ENCODE results near the gene MAZ. TPM values are rescaled to one million over a fixed set of nuclear protein-coding genes. Genes with fewer than 3 reads are reported as not detected.
"Not testable (repeated sequence)": the region's sequence is repeated elsewhere in the genome, so short reads cannot be mapped to it uniquely, and the experiment has no call there.

MAZ gene
- total RNA-seq (2014; rRNA removed; shearing (Covaris generic)) = 169 and 215 TPM in 2 replicates
- polyA plus RNA-seq (2016; fragmentation: Nextera tagmentation; extraction: Ambion mirVana) = 74.5 and 76.8 TPM in 2 replicates

- Histone ChIP-seq H3K36me3 (ENCODE audit: low read depth) (no peaks in the 10 kb centered on the region), H3K27ac (peak within 1 kb of the TSS; percentile 75), H3K4me3 (peak within 1 kb of the TSS; percentile 80), H3K79me2 (ENCODE audit: insufficient read depth) (peaks cover 22% of the 10 kb centered on the region), H3K9ac (peak within 1 kb of the TSS; percentile 86), H4K20me1 (ENCODE audit: insufficient read depth) (no peaks in the 10 kb centered on the region), H3F3A (ENCODE audit: insufficient read depth) (peaks cover 35% of the 10 kb centered on the region), H3K27me3 (replicated peaks; ENCODE audit: insufficient read depth) (no peaks in the 10 kb centered on the region), H2AFZ (no peak within 1 kb of the TSS), H3K4me1 (ENCODE audit: insufficient read depth) (peaks cover 23% of the 10 kb centered on the region), H3K9me3 (ENCODE audit: low read depth) (no peaks in the 10 kb centered on the region), H3K9me2 (ENCODE audit: insufficient read depth) (no peaks in the 10 kb centered on the region), H3K4me2 (ENCODE audit: unreplicated experiment) (peak within 1 kb of the TSS; percentile 84)
- TF ChIP-seq EZH2 (IDR thresholded peaks at IDR 0.05; ENCODE audit: insufficient read depth, poor library complexity, severe bottlenecking) (no peak), EZH2phosphoT487 (IDR thresholded peaks at IDR 0.05; ENCODE audit: insufficient read depth, low read depth) (no peak)
- no peak for DNase-seq
- in situ Hi-C loops (cut with MboI) = no loop called here
- 2% methylated on average over 53 of the region's 67 CpGs; no CpG with 5 or more reads in 1 of the 2 experiments for WGBS, 2 experiments (ENCODE audit: low coverage in 1 of 2, low lambda C conversion rate in 2 of 2, missing lambda C conversion rate in 2 of 2)
Measured at GRCh38 chr16:29806099-29806579, at the start of gene MAZ. Gene MAZ, plus strand, starts transcription at chr16:29806529. Its CDS starts 173 bp downstream, at chr16:29806702.

DNA sequence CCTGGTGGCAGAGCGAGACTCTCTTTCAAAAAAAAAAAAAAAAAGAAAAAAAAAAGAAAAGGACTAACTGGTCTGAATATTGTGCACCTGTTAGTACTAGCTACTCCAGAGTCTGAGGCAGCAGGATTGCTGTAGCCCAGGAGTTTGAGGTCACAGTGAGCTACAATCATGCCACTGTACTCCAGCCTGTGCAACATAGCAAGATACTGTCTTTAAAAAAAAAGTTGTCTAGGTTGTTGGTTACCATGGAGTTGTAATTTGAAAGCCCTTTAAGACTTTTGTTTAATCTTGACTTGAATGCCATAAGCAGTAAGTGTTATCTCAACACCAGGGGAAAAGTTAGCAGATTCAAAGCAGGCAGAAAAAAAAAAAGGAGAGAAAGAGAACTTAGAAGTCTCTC, 49.7 kb upstream of the MAZ start:
- no peak overlapping the region for H3K9ac ChIP-seq
- H4K20me1 ChIP-seq (ENCODE audit: insufficient read depth) = no peaks in the 10 kb centered on the region
- 17% methylated on average over 1 of the region's 1 CpG; no CpG with 5 or more reads in 1 of the 2 experiments for WGBS, 2 experiments (ENCODE audit: low coverage in 1 of 2, low lambda C conversion rate in 2 of 2, missing lambda C conversion rate in 2 of 2)
- H3K9me2 ChIP-seq (ENCODE audit: insufficient read depth) = no peaks in the 10 kb centered on the region
- in situ Hi-C loops (cut with MboI) = no loop called here
- H3K79me2 ChIP-seq (ENCODE audit: insufficient read depth) = no peaks in the 10 kb centered on the region
- no peak overlapping the region for H3K4me3 ChIP-seq
- TF ChIP-seq EZH2 (IDR thresholded peaks at IDR 0.05; ENCODE audit: insufficient read depth, poor library complexity, severe bottlenecking) (no peak), EZH2phosphoT487 (IDR thresholded peaks at IDR 0.05; ENCODE audit: insufficient read depth, low read depth) (no peak)
- peaks cover 9% of the 10 kb centered on the region; the same call in 1 of the 2 replicates for H3K4me1 ChIP-seq (ENCODE audit: insufficient read depth)
- H3F3A ChIP-seq (ENCODE audit: insufficient read depth) = peaks cover 6% of the 10 kb centered on the region; the same call in 1 of the 2 replicates
- H3K27me3 ChIP-seq (replicated peaks; ENCODE audit: insufficient read depth) = no peaks in the 10 kb centered on the region
- no peaks in the 10 kb centered on the region for H3K36me3 ChIP-seq (ENCODE audit: low read depth)
- H3K4me2 ChIP-seq (ENCODE audit: unreplicated experiment) = no peak overlapping the region
- H3K9me3 ChIP-seq (ENCODE audit: low read depth) = no peaks in the 10 kb centered on the region
- no peak overlapping the region for H2AFZ ChIP-seq
- DNase-seq = no peak
- H3K27ac ChIP-seq = no peak overlapping the region

GRCh38 chr16:29757086-29757485, 49.2 kb upstream of the MAZ start:
- H2AFZ ChIP-seq; H3K4me1 ChIP-seq (ENCODE audit: insufficient read depth); H4K20me1 ChIP-seq (ENCODE audit: insufficient read depth); H3K4me3 ChIP-seq; H3F3A ChIP-seq (ENCODE audit: insufficient read depth); H3K9ac ChIP-seq; H3K9me3 ChIP-seq (ENCODE audit: low read depth); H3K27me3 ChIP-seq (replicated peaks; ENCODE audit: insufficient read depth); H3K4me2 ChIP-seq (ENCODE audit: unreplicated experiment); in situ Hi-C loops (cut with MboI); DNase-seq; H3K79me2 ChIP-seq (ENCODE audit: insufficient read depth); H3K9me2 ChIP-seq (ENCODE audit: insufficient read depth); H3K36me3 ChIP-seq (ENCODE audit: low read depth); H3K27ac ChIP-seq: not testable (repeated sequence)
- 55 to 62% methylated on average over 8 of the region's 8 CpGs for WGBS, 2 experiments (ENCODE audit: low coverage in 1 of 2, low lambda C conversion rate in 2 of 2, missing lambda C conversion rate in 2 of 2)

DNA sequence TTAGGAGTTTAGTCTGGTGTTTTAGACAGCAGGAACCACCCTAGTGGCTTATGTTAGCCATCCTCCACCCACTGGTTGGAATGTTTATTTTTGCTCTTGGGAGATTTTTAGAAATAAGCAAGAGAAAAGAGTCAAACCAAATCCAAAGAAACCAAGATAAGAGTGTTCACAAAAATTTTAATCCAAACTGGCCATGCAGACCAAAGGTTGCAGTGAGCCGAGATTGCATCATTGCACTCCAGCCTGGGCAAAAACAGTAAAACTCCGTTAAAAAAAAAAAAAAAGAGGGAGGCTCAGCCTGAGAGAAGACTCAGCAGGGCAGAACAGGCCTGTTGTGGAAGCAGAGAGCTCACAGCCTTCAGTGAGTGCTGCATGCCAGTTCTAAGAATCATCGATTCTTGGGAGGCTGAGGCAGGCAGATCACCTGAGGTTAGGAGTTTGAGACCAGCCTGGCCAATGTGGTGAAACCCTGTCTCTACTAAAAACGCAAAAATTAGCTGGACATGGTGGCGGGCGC, 48.3 kb upstream of the MAZ start:
- Histone ChIP-seq H3K27ac (peak overlapping the region; percentile 35), H2AFZ (peak overlapping the region; percentile 59), H3K9me3 (ENCODE audit: low read depth) (no peaks in the 10 kb centered on the region), H3K4me3 (no peak overlapping the region), H3K27me3 (replicated peaks; ENCODE audit: insufficient read depth) (no peaks in the 10 kb centered on the region), H3K36me3 (ENCODE audit: low read depth) (no peaks in the 10 kb centered on the region), H3K79me2 (ENCODE audit: insufficient read depth) (no peaks in the 10 kb centered on the region), H3K4me2 (ENCODE audit: unreplicated experiment) (no peak overlapping the region), H4K20me1 (ENCODE audit: insufficient read depth) (no peaks in the 10 kb centered on the region), H3K9me2 (ENCODE audit: insufficient read depth) (no peaks in the 10 kb centered on the region), H3F3A (ENCODE audit: insufficient read depth) (peaks cover 6% of the 10 kb centered on the region; the same call in 1 of the 2 replicates), H3K4me1 (ENCODE audit: insufficient read depth) (peaks cover 9% of the 10 kb centered on the region; the same call in 1 of the 2 replicates), H3K9ac (0 out of 2 replicates have a peak overlapping the region, but pooled peaks have one; percentile 11)
- peak; percentile 66 for DNase-seq
- 45 to 53% methylated on average over 6 of the region's 6 CpGs for WGBS, 2 experiments (ENCODE audit: low coverage in 1 of 2, low lambda C conversion rate in 2 of 2, missing lambda C conversion rate in 2 of 2)
- no peak for TF ChIP-seq EZH2 (IDR thresholded peaks at IDR 0.05; ENCODE audit: insufficient read depth, poor library complexity, severe bottlenecking)
- no peak for TF ChIP-seq EZH2phosphoT487 (IDR thresholded peaks at IDR 0.05; ENCODE audit: insufficient read depth, low read depth)
- in situ Hi-C loops (cut with MboI) = no loop called here

Measured in GM23248 (cell line).